Epithelial cell of proximal tubule (primary cell): ENCODE results near the gene MOGAT1. TPM values are rescaled to one million over a fixed set of nuclear protein-coding genes. Genes with fewer than 3 reads are reported as not detected.
"Not testable (repeated sequence)": the region's sequence is repeated elsewhere in the genome, so short reads cannot be mapped to it uniquely, and the experiment has no call there.

Experiments
- DNase-seq: peaks from one replicate; pipeline ENCODE4 v3.0.0-alpha.2; 2011; ENCODE audit warnings: low read depth
- H3K4me3 ChIP-seq: 2 replicates; pipeline ENCODE4 v1.5.1; 2011; ENCODE audit warnings: low read depth, mild to moderate bottlenecking, low read length
- total RNA-seq: library from RNA; depleted of rRNA; stranded (reverse); fragments of >200 nt; gene quantifications from 2 replicates; pipeline ENCODE4 v1.2.3, GENCODE V29; 2015
- TF ChIP-seq, protein P1 (sequence below): conservative IDR thresholded peaks from 2 replicates; pipeline ENCODE4 v1.5.1; 2012; ENCODE audit warnings: low read depth, mild to moderate bottlenecking, low read length

The MOGAT1 gene
- total RNA-seq, 1 donor from 2014 or later: not detected

DNA sequence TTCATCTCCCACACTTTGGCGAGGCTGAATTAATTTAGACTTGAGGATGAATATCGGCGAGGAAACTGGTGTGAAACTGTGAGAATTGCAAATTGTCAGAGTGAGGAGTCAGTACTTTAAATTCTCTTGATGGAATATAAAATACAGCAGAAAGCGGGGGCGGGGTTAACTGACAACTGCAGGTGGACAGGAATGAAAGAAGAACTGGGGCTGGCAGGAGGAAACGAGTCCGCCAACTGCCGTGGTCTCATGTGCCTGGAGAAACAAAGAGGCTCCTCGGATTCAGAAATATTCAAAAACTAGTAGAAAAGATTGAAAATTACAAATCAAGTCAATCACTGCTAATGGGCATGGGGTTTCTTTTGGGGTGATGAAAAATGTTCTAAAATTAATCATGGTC lies 44.3 kb downstream of the MOGAT1 start:
- TF ChIP-seq, protein P1, sequence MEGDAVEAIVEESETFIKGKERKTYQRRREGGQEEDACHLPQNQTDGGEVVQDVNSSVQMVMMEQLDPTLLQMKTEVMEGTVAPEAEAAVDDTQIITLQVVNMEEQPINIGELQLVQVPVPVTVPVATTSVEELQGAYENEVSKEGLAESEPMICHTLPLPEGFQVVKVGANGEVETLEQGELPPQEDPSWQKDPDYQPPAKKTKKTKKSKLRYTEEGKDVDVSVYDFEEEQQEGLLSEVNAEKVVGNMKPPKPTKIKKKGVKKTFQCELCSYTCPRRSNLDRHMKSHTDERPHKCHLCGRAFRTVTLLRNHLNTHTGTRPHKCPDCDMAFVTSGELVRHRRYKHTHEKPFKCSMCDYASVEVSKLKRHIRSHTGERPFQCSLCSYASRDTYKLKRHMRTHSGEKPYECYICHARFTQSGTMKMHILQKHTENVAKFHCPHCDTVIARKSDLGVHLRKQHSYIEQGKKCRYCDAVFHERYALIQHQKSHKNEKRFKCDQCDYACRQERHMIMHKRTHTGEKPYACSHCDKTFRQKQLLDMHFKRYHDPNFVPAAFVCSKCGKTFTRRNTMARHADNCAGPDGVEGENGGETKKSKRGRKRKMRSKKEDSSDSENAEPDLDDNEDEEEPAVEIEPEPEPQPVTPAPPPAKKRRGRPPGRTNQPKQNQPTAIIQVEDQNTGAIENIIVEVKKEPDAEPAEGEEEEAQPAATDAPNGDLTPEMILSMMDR: no peak
- DNase-seq: no peak
- no peak overlapping the region for H3K4me3 ChIP-seq

DNA sequence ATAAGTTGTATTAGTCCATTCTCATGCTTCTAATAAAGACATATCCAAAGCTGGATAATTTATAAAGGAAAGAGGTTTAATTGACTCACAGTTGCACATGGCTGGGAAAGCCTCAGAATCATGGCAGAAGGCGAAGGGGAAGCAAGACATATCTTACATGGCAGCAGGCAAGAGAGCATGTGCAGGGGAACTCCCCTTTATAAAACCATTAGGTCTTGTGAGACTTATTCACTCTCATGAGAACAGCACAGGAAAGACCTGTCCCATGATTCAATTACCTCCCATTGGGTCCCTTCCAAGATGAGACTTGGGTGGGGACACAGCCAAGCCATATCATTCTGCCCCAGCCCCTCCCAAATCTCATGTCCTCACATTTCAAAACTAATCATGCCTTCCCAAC lies 48.3 kb downstream of the MOGAT1 start:
- not testable (repeated sequence) for H3K4me3 ChIP-seq

DNA sequence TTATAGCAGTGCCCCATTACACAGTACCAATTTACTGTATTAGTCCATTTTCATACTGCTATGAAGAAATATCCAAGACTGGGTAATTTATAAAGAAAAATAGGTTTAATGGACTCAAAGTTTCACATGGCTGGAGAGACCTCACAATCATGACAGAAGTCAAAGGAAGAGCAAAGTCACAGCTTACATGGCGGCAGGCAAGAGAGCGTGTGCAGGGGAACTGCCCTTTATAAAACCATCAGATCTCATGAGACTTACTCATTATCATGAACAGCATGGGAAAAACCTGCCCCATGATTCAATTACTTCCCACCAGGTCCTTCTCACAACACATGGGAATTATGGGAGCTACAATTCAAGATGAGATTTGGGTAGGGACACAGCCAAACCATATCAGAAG lies 50.1 kb downstream of the MOGAT1 start:
- H3K4me3 ChIP-seq, DNase-seq: not testable (repeated sequence)

More for the DNA sequence above, 48.3 kb downstream of the MOGAT1 start:
- not testable (repeated sequence) for DNase-seq

DNA sequence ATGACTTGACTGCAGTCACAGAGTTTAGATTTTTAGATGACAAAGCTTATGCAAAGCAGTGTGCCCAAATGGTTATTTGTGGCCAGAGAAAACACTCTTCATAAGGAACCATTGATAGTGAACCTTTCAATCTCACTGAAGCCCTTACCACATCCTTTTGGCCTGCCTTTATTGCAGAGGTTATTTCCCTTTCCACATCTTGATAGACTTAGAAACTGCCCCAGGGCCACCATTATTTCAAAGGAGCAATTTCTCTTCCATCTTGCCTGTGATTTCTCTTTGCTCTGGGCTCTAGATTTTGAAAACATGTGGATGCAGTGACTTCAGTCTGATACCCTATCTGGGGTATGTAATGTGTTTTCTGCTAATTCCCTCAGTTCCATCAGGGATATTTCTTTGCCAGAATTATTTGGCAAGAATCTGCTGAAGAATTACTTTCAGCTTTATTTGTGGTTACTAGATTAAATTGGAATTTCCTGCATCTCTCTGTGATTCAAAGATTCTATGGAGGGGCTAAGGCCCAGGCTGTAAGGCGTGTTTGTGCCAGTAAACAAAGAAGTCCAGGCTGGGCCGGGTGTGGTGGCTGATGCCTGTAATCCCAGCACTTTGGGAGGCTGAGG lies 51.0 kb downstream of the MOGAT1 start:
- DNase-seq: no peak
- TF ChIP-seq, protein P1: no peak
- H3K4me3 ChIP-seq: no peak overlapping the region

DNA sequence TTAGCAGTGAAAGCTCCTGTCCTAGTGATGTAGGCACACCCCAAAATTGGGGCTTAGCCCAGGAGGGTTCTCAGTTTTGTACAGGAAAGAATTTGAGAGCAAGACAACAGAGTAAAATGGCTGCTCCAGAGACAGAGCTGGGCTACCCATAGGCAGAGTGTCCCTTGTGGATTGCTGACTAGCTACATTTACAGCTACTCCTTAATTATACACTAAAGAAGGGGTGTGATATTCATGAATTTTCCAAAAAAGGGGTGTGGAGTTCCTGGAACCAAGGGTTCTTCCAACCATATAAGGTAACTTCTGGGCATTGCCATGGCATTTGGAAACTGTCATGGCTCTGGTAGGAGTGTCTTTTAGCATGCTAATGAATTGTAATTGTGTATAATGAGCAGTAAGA lies 52.8 kb downstream of the MOGAT1 start:
- no peak for DNase-seq
- H3K4me3 ChIP-seq: no peak overlapping the region
- TF ChIP-seq, protein P1: no peak

DNA sequence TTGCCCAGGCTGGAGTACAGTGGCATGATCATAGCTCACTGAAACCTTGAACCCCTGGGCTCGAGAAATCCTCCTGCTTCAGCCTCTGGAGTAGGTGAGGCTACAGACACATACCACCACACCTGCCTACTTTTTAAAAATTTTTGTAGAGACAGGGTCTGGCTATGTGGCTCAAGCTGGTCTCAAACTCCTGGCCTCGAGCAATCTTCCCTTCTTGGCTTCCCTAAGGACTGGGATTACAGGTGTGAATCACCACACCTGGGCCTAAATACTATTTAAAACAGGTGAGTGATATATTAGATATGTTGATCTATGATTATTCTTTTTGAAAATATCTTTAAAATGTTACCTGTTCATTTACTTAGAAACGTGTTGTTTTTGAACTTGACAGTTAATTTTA lies 57.2 kb downstream of the MOGAT1 start:
- TF ChIP-seq, protein P1: no peak
- DNase-seq: no peak
- H3K4me3 ChIP-seq: no peak overlapping the region

DNA sequence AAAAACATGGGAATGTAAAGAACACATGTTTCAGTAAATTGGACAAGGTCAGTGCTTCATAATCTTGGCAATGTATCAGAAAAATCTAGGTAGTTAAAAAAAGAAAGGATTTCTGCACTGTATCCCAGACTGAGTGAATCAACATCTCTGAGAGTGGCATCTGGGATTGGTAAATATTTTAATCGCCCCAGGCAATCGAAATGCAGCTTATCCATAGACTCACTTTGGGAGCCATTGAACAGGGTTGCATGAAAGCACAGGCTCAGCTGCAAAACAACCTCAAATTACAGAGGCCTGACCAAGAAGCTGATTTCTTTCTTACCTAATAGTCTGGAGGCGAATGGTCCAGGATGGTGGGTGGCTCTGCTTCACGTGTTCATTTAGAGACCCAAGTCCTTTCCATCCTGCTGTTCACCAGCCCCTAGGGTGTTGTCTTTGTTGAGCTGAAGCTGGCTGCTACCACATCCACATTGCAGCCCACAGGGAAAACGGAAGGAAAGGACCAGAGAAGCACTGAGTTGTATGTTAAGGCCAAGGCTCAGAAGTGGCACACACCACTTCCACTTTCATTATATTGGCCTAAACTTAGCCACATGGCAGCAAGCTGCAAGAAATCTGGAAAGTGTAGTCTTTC lies 59.0 kb downstream of the MOGAT1 start:
- no peak overlapping the region for H3K4me3 ChIP-seq
- no peak for DNase-seq
- TF ChIP-seq, protein P1: no peak

DNA sequence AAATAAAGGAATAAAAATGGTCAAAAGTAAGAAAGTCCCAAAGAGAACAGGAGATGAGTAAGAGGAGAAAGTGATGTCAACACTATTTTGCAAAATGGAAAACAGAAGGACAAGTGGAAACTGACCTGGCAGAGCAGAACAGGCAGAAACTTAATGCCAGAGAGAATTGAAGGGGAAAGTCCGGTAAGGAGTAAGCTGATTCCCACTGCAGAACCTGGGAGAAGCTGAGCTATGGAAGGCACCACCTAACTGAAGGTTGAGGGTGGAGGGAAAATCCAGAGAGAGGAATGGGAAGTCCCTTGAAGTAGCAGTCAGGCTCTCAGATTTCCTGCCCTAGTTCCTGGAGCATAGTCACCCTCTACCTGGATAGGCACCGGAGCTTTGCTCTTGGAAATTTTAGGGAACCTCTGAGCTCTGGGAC lies 59.8 kb downstream of the MOGAT1 start:
- TF ChIP-seq, protein P1: no peak
- H3K4me3 ChIP-seq: no peak overlapping the region
- DNase-seq: peak; percentile 69
